Central memory CD4-positive, alpha-beta T cell (primary cell): ENCODE results near the gene GRIK4.
"Not testable (repeated sequence)": the region's sequence is repeated elsewhere in the genome, so short reads cannot be mapped to it uniquely, and the experiment has no call there.

Source experiments
- DNase-seq: peaks from one replicate; pipeline ENCODE4 v3.0.0; 2022

The GRIK4 gene

DNA sequence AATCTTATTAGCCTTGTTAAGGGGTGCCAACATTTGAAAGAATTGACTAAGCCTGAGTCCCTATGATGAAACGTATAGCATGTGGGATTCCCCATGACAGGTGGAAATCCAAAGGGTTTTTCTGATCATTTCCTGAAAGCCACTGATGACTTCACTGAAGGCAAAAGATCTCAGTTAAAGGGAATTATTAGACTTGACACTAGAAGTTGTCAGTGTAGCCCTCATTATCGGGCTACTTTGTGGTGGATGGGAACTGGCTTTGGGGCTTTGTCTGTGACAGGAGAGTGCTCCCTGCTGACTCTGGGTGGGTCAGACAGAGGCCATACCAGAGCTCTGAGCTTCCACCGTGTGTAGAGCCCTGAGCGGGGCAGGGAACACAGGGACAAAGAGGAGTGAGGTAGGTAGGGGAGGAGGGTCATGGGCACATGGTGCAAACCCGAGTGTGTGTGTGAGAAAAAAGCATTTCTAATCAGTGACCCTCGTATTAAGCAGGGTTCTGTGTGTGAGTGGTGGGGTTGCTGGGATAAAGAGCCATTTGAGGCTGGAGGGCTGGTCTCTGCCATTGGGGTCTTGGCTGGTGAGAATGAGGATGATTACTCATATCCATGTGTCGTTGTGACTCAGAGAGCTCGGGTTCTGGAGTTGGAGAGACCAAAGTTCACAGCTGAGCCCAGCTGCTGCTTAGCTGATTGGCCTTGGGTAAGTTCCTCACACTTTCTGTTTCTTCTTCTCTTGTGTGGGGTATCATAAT is 101.1 kb downstream of the GRIK4 start:
- DNase-seq = no peak

DNA sequence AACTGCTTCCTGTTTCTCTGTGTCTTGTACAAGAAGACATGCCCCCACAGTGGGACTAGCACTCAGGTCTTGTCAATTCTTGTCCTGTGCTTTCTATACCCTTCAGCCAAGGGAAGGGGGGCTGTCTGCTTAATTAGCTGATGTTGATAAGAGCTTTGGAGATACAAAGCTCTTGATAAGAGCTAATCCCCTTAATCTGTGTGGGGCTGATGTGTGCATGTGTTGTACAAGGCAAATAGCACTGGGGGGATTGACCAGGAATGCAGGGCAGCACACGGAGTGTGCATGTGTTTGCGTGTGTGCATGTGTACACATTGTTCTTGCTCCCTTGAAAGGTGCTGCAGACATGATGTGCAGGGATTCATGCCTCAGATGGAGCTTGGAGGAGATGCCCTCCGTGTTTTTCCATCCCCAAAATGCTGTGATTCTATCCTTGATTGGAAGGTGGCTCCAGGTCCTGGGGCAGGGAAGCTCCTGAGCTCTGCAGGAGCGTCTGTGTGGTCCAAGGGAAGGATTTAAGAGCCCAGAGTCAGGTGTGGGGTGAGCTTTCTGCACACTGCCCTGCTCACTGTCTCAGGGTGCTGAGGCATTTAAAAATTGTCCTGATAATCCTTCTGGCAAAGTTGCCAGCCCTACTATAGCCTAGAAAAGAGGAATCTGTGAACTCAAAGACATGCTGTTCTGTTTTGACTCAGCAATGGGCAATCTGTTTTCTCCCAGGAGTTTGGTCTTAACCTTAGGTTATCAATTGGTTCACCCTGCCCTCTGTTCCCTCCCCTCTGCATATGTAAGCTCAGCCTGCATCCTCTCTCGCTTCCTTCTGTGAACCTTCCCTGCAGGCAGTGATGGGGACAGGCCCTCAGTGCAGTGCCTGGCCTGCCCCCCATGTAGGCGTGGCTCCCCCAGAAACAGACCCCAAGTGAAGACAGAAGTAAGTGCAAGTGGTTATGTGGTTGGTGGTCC is 102.0 kb downstream of the GRIK4 start:
- no peak for DNase-seq

DNA sequence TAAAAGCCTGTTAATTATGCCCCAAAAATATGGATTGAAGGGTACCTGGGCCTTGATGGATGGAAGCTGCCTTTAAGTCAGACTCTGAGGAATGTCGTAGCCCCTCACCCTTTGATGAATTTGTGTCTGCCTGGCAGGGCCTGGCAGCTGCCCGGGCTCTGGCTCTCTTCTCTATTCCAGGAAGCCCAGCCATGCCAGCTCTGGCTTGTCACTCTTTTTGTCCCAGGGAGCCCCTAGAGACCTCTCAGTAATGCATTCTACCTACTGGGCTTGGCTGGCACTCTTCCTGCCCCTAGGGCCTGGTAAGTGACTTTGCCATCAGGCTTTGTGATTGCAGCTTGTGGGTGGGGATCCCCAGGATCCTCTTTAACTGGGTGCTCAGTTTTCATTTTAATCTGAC is 103.8 kb downstream of the GRIK4 start:
- DNase-seq = no peak

DNA sequence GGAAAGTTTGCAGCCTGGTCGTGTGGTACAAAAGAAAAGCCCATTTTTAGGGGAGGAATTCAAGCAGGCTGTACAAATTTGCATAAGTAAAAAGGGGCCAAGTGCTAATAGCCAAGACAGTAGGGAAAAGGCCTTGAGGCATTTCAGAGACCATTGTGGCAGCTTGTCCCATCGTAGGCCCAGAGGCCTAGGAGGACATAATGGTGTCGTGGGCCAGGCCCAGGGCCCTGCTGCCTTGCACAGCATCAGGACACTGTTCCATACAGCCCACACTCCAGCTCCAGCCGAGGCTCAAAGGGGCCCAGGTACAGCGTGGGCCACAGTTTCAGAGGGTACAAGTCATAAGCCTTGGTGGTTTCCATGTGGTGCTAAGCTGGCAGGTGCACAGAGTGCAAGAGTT is 106.9 kb downstream of the GRIK4 start:
- no peak for DNase-seq

DNA sequence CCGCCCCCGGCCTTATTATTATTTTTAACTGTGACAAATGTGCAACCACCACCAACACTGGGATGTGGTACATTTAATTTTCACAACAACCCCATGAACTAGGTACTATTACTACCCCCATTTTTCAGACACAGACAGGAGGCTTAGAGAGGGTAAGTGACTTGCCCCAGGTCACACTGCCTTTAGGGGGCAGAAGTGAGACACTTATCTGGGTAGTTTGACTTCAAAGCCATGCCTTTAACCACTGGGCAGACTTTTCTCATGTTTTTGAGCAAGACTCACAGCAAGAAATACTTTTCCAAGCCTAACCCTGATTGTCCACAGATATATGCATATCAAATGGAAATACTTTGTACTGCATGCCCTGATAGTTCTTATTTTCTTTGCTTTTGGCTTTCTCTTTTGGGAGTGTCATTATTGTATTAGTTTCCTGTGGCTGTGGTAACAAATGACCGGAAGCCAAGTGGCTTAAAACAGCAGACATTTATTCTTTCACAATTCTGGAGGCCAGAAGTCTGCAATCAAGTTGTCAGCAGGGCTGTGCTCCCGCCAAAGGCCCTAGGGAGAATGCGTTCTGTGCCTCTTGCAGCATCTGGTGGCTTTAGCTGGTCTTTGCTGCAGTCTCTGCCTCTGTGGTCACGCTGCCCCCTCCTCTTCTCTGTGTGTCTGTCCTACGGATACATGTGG is 110.8 kb downstream of the GRIK4 start:
- no peak for DNase-seq

DNA sequence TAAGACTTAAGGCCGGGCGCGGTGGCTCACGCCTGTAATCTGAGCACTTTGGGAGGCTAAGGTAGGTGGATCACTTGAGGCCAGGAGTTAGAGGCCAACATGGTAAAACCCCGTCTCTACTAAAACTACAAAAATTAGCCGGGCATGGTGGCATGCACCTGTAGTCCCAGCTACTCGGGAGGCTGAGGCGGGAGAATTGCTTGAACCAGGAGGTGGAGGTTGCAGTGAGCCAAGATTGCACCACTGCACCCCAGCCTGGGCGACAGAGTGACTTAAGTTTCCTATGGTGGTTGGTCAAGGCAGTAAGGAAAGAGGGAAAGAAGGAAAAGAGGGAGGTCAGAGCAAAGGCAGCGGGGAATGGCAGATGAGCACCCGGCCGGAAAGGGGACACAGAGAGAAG is 113.4 kb downstream of the GRIK4 start:
- not testable (repeated sequence) for DNase-seq

DNA sequence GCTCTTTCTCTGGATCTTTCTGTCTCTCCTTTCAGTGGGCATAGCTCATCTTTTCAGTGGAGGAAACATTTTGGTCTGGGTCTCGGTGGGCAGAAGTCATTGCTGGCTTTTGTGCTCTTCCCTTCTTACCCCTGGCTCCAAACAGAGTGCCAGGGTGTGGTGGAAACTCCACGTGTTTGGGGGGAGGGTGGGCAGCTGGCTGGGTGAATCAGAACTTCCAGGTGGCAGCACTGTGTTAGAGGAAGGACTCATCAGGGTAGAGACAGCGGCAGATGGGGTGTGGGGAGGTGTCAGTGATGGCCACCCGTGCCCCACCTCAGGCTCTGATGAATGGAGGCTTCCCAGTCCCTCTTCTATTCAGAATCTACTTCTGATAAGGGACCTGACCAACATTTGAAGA is 114.0 kb downstream of the GRIK4 start:
- DNase-seq = no peak

DNA sequence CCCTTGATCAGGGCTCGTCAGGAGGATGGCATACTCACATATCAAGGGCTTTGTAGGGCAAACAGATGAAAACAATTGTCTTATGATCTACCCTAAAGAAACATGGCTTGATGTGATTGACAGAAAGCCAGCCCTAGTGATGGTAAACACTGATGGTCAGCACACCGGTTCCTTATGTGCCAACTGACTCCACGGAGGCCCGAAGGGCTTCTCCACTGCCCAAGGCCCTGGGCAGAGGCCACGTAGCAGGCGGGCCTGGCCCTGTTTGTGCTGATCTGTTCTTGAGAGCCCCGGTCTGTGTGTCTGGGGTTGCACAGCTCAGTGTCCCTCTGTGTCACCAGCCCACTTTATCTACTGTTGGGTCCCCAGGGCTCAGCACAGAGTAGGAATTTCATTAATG is 115.2 kb downstream of the GRIK4 start:
- DNase-seq = no peak

DNA sequence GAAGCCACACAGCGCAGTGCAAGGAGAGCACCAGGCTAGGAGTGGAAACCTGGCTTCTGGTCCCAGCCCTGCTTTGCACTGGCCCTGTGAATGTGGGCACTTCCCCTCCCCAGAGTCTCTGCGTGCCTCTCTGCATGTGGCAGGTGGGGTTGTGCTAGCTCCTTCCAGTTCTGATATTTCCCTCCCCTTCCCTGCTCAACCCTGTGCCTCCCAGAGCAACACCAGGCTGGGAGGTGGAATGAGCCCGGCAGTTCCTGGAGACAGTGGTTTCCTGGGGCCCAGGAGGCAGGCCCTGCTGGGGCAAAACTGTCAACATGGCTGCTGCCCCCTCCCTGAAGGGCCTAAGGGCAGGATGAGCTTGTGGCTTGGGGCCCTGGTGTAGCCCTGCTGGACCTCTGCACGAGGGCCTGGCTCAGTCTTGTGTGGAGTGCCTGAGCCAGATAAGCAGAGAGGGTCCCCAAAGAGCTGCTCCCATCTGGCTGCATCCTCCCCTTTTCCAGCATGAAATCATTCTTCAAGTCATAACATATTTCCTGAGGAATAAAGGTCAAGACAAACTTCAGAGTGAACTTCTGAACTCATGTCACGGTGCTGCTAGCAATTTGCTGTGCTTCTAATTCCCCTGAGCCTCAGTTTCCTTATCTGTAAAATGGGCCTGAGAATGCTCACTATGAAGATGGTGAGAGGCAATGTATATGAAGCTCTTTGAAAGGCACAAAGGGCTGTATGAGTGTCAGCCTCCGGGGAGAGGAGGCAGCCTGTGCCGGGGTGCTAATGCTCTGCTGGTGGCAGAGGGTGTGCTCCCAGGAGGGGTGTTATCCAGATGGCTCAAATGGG is 116.0 kb downstream of the GRIK4 start:
- no peak for DNase-seq

DNA sequence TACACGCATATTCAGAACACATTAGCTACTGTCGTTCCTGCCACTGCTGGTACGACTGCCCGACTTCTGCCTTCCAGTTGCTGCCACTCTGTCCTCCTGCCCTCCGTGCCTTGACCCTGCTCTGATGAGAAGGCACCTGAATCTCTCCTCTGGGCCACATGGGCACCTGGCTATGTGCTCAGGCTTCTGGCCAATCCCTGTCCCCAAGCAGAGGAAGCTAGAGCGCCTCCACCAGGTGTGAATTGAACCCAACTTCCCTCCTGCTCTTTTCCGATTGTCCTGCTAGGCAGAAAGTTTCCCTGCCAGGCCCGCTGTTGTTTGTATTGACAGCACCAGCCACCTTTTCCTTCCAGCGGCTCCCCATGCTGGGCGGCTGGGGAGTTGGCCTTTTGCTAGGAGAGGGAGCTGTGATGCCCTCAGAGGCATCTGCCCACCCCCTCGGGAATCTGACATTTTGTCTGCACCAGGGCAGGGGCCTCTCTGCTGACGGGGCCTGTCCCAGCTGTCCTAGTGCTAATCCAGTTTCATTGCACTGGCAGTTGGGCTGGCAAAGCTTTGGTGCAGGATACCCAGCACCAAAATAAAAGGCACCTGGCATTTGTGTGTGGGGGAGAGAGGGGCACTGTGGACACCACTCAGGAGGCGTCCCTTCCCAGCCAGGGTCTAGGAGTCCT is 118.0 kb downstream of the GRIK4 start:
- no peak for DNase-seq

DNA sequence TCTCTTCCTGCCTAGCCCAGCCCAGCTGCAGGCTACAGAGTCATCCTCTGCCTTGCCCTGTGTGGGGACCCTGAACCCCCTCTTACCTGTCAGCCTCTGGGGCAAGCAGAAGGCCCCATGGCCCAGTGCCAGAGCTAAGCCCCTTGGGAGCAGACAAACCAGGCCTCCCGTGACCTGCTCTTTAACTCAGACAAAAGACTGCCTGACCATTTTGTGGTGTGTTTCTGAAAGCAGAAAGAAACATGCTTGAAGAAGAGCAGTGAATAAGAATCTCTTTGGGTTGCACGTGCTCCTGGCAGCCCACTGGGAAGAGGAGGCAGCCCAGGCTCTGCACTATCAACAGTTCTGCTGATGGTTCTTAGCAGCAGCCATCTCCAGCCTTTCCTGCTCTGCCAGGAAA is 118.6 kb downstream of the GRIK4 start:
- no peak for DNase-seq

DNA sequence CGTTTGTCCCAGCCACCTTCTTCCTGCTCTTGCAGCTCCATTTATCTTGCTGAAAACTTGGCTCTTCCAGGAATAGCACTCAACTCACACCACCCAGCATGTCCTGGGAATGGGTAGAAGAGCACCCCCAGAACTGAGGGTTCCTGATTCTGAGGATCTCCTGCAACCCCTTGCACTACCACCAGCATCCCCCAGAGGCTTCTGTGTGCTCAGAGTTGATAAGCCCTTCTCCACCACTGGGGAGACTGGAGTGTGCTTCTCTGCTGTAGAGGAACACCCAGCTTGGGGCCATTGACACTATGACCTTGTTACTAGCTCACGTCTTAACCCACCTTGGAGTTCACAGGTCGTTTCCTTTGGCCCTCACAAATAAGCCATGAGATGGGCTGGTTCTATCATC is 121.0 kb downstream of the GRIK4 start:
- no peak for DNase-seq

DNA sequence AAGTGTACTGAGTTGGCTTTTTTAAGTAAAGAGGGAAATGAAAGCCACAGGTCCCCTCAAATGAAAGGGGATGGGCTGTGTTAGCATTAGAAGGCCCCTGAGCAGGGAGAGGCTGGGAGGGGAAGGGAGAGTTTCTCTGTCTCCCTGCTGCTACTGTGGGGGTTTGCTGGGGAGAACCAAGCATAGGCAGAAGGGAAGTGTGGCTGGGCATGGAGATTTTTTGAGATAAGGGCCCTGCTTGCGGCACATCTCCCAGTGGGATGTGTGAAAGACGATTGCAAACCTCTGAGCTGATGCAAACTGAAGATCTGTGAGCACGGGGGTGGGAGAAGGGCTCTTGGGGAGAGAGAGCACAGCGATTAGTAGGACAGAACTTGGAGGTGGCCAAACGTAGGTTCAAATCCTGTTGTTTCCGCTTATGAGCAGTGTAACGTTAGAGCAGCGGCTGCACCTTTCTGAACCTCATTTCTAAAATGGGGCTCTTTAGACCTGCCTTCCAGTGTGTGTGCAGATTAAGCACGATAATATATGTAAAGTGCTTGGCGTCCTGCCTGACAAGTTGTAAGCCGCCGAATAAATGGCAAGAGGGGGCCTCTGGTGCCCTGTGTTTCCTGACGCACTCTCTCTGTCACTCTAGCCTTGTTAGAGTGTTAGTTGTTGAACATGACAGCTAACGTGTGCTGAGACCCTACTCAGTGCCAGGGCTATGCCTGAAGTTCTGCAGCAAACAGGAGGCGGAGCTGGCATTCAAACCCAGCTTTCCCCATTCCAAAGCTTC is 122.3 kb downstream of the GRIK4 start:
- DNase-seq = no peak

DNA sequence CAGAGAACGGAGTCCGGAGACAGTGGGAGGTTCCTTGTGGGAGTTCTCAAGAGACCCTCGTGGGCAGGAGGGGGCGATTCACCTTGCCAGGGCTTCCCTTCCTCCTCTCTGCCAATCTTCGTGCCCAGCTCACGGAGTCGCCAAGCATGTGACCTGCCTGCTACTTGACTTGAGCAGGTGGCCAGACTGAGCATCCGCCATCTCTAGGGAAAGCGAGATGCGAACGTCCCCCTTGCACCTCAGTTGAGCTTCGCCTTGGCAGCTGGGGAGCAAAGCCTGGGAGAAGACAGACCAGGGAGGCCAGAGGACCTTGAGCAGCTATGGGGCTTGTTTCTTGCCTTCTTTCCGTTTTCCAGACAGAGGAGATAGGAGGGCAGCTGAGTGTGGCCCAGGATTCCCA is 123.2 kb downstream of the GRIK4 start:
- DNase-seq = no peak

DNA sequence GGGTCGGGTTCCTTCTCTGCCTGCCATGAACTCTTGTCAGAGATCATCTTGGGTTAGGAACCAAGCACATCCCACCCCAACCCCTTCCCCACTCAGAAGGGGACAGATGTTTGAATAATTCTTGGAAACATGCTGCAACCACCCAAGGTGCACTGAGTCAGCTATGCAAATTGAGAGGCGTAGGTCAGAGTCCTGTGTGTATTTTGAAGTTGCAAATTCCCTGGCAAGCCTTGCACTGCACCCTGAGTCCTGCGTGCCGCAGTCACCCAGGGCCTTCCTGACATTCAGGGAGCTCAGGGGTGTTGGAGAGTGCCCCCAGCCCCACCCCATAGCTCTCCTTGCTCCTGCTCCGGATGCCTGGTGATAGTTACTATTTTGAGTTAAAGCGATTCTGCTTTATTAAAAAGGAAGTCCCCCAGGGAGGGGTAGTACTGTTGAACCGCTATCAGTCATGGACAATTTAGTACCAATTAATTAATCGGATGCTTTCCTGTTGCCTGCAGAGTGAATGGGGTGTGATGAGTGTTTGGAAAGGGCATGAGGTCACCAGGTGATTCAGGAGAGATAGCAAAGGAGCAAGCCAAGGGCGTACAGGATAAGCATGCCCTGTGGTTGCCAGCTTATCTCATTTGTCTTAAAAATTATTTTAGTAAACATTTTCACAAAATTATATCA is 123.7 kb downstream of the GRIK4 start:
- DNase-seq = no peak

DNA sequence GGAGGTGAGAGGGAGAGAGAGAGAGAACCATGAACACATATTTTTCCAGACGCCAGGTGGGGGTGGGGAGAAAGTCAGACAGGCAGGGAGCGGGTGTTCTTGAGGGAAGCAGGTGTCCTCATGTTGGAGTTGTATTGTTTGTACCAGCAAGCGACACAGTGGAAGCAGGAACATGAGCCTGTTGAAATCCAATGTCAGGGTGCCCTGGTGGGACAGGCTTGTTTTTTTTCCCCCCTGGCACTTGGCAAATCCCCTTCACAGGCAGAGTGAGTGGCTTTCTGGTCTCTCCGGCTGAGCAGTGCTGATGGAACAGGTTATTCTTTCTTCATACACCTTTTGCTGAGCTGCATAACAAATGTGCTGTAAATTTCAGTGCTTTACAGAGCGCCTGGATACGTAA is 125.6 kb downstream of the GRIK4 start:
- no peak for DNase-seq

DNA sequence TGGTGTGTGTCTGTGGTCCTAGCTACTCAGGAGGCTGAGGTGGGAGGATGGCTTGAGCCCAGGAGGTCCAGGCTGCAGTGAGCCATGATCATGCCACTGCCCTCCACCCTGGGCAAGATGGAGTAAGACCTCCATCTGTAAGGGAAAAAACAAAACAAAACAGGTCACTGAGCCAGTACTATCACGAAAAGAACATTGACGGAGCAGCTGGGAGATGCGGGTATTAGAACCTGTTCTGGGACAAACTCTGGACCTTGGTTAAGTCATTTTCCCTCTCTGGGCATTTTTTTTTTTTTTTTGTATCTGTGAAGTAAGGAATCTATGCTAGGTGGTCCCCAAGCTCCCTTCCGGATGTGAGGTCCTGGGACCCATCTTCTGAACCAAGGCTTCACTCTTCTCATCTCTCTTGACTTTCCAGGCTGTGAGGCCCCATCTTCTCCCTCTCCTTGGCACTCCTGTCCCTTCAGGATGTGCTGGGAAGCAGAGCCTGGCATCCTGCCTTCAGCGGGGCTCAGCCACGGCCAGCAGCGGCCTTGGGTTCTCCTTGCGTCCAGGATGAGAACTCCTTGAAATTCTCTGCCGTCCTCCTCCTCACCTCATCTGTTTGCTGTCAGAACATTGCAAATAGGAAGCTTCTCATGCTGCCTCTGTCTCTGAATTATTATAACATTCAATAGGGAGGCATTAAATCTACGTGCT is 130.8 kb downstream of the GRIK4 start:
- DNase-seq = no peak

DNA sequence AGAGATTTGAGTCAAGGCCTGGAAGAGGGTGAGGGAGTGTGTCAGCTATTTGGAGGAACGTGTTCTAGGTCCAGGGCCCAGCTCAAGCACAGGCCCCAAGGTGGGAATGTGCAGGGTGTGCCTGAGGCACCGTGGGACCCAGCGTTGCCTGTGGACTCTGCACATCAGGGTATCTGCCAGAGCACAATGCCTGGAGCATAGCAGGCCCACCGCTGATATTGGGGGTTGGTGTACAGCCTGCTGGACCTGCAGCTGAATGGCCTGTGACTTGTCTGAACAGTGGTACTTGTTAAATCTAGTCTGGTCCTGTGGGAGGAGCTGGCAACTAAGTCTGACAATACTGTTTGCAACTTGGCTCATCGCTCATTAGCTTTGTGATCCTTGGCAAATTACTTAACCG is 131.7 kb downstream of the GRIK4 start:
- no peak for DNase-seq

DNA sequence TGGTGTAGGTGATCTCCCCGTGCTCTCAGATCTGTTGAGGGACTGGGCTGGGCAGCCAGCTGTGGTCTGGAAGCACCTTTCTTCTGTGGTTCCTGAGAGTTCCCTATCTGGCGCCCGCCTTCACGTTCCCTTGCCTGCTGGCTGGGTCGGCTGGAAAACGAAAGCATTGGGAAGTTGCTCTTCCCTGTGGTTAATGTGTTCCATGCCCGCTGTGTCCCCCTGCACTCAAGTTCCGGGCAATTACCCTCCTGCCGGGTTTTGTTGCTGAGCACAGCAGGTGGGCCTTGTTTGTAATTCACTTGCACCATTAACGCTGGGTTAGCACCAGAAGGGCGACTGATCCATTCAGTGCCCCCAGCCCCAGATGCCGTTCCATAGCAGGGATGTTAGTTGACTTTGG is 134.1 kb downstream of the GRIK4 start:
- DNase-seq = no peak

DNA sequence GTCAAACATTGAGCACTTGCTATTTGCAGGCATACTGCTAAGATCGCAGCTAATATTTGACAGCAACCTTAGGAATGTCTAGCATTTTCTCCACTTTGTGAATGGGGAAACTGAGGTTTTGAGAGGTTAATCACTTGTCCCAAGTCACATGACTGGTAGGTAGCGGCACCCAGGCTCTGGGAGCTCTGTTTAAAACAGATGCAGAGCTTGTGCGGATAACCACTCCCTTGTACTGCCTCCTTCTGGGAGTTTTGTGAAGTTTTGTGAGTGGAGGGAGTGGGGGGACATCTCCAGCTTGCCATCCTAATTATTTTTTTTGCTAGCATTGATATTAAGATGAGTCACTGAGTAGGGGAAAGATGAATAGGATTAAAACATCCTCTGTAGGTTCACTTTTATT is 134.7 kb downstream of the GRIK4 start:
- no peak for DNase-seq
